ENCODE measurements around the gene ZBTB16. TPM values are rescaled to one million over a fixed set of nuclear protein-coding genes. Genes with fewer than 3 reads are reported as not detected.

ZBTB16 gene
- total RNA-seq, 2 experiments from 2014 or later: 0.96 to 1.4 TPM

DNA sequence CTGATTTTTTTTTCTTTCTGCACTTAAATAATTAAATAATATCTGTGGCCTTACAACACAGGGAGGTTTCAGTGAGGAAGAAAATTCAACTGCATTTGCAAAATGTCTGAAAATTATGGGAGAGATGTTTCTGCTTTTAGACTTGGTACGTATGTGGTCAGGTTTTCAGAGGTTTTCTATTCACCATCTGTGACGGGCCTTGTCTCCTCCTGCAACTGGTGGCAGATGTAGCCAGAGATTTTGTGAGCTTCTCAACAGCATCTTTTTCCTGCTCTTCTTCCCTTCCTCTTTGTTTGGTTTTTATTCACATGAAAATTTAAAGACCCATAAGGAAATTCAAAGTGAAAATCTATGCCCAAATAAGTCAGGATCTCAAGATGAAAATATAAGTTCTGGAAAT, 38.3 kb downstream of the ZBTB16 start:
- ChIA-PET POLR2A (no interaction called here), CTCF (no interaction called here)

- ChIA-PET CTCF (no interaction called here), POLR2A (no interaction called here)
These were observed 39.4 kb downstream of the ZBTB16 start for GRCh38 chr11:114098927-114099326.

DNA sequence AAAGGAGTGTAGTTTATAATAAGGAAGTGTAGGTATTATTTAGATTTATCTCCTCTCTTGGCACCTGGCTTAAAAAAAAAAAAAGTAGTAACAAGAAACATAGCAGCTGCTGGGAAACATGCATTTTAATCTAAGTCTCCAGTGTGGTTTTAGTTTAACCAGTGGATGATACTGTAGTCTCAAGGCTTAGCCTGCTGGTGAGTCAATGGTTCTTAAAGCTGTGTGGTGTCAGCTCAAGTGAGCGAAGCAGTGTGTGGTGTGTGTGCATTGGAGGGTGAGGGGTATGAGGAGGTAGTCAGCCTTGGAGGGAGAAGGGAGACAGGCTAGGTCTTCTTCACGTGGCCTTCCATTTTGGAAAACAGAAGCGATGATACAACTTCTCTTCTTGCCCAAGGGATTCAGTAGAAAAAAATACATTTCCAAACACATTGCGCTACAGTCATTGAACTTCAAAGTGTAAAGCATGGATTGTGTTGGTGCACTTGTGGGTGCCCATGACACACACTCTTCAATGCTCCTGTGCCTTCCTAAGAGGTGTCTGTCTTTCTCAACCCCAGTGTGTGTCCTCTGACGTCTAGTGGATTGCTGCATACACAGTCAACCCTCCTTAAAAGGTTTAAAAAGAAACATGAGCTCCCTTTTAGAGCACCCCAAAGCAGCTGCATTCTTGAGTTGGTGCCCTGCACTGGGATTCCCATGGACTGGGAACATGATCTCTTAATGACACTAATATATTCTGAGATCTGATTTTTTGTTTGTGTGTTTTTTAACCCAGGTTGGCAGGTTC, 40.1 kb downstream of the ZBTB16 start:
- CTCF ChIA-PET: no interaction called here
- POLR2A ChIA-PET: no interaction called here

DNA sequence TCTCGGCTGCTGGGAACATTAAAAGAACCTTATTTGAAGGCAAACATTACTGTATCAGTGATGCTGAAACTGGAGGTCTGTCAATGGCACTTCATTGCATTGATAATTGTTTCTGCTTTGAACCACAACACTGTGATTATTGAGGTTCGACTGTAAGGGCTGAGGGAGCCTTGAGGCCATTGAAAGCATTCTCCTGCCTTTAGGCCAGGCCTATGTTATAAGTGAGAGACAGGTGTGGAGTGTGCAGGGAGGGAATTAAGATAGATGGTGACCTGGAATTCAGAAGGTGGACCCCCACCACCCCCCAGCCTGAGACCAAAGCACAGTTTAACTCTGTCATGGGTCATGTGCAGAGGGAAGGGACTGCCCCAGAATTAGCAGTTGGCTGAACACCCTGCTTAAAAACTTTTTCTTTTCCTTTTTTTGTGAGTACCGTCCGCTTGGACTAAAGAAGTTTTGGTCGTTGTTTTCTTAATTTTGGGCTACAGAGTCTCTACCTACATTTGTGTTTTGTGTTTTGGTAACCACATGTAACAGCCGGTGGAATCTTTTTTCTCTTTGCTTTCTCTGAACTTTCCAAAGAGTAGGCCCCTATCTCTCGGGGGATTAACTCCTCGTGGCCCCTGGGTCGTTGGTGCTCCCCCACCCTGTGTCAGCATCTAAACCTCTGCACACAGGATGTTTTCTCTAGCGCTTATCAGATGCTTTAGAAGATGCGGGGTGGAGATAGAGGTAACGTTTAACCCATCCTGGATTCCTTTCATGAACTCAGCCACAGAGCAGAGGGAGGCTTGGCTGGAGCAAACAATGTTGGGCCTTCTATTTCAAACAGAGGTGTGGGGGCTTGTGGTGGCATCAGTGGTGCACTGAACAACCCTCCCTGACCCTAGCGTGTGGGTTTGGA, 43.7 kb downstream of the ZBTB16 start:
- POLR2A ChIA-PET: no interaction called here
- CTCF ChIA-PET: no interaction called here

DNA sequence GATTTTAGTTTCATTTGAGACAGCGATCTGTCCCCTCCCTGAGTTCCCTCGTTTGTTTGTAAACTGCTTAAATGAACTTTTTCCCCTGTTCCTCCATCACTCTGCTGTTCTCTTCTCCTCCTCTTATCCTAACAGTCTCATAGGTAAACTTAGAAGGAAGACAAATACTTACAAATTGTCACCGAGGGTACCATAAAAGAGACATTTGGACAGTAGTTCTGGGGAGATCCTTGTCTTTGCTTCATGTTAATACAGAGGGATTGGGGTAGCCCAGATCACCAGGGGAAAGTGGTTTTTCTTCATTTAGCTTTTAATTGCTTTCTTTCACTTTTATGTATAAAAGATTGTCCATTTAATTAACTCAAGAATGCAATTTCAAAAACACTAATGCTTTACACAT, 46.1 kb downstream of the ZBTB16 start:
- ChIA-PET POLR2A (no interaction called here), CTCF (interaction anchor here (0.7 kb wide), 1 partner anchor 138 kb away, joined by 3 read pairs; no protein-coding TSS in a partner anchor)

- CTCF ChIA-PET: interaction anchor here (0.7 kb wide), 1 partner anchor 137 kb away, joined by 3 read pairs; no protein-coding TSS in a partner anchor
- POLR2A ChIA-PET: no interaction called here
These were observed 46.5 kb downstream of the ZBTB16 start for GRCh38 chr11:114106047-114106446.

DNA sequence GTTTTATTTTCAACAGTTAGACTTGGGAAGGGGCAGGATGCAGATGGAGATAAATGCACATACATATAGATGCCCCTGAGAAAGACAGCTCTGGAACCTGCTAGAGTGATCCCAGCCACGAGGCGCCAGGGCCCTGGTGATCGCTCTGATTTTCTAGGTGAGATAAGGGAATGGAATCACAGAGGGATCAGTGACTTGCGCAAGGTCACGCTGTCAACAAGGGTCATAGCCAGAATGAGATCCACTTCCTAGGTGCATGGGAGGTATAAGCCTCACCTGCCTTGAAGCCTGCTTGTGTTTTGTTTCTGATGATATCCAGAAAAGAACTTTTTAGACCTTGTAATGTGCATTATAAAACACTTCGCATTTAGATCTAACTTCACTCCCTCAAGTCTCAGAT, 47.5 kb downstream of the ZBTB16 start:
- ChIA-PET POLR2A (no interaction called here), CTCF (no interaction called here)

GRCh38 chr11:114108501-114109205, 49.1 kb downstream of the ZBTB16 start:
- CTCF ChIA-PET: no interaction called here
- POLR2A ChIA-PET: no interaction called here

GRCh38 chr11:114109206-114110090, 49.9 kb downstream of the ZBTB16 start:
- ChIA-PET CTCF (no interaction called here), POLR2A (no interaction called here)

DNA sequence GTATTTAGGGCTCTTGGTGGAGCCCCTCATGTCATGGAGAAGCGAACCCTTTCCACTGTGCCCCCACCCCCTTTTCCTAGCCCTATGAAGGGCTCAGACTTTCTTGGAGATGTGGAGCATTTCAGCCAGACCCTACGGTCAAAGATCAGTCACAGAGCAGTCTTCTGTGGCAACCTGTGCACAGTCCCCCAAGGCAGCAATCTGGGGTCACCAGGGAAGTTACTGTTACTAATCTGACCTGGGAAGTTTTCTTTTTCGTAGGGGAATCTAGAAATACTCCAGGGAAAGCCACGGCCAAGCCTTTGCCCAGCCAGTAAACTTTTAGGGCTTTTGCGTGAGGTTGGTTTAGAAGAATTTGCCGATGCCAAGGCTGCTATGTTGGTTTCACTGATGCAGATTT, 50.6 kb downstream of the ZBTB16 start:
- ChIA-PET CTCF (no interaction called here), POLR2A (no interaction called here)

DNA sequence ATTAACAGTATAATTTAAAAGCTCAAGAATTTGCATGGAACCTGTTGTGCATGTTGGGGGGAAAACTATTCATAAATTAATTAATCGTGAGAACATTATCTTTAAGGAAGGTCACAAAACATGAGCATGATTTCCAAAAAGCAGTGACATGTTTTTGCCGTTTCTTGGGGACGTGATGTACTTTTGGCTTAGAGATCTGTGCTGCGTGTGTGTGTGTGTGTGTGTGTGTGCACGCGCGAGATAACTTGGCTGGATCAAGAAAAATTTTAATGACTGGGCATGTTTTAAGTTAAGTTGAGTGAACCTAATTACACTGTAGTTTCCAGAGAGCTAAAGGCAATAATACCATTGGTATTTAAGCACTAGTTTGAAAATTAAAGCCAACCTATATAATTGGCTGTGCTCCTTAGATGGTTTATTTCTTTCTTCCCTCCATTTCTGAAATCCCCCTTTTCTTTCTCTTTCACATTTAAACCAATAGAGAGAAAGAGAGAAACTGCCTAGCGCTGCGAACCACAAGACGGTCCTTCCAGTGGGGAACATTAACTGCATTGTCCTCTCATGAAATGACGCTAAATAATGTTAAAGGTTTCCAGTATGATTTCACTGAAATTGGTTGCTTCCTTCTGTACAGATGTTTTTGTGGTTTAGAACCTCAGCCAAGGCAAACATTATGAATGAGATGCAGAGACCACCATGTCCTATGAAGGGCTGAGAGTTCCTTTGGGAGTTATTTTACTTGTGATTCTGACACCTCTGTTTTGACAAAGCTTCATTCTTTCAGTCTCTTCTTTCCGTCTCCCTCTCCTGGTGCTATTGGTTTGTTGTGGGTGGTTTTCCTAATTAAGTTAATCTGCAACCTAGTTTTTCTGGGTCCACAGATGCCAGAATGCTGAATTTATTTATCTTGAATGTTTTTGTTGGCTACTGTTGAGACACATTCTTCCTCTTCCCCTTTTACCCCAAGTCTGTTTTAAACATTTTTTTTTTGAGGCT, 51.7 kb downstream of the ZBTB16 start:
- POLR2A ChIA-PET: no interaction called here
- CTCF ChIA-PET: no interaction called here

DNA sequence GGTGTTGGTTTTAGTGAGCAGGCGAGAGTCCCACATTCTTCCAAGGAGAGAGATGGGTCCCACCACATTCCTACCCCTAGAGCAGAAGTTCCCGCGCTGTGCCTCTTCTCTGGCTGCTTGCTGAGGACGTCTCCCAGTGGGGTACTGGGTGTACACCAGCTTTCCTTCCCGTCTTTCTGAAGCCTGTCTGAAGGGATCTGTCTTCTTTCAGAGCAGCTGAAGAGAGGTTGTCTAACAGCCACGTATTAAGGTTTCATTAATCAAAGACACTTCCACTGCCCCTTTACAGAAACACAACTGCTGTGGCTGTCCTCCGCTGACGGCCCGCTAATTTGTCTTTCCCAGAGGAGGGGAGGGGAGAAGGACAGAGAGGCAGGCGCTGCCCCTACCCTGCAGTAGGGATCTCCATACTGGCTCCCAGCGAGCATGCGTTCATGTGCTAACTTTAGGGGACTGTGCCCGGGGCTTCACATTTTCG, 56.0 kb downstream of the ZBTB16 start:
- ChIA-PET CTCF (interaction anchor here (1.2 kb wide), 1 partner anchor 145 kb away, joined by 5 read pairs; no protein-coding TSS in a partner anchor), POLR2A (no interaction called here)

DNA sequence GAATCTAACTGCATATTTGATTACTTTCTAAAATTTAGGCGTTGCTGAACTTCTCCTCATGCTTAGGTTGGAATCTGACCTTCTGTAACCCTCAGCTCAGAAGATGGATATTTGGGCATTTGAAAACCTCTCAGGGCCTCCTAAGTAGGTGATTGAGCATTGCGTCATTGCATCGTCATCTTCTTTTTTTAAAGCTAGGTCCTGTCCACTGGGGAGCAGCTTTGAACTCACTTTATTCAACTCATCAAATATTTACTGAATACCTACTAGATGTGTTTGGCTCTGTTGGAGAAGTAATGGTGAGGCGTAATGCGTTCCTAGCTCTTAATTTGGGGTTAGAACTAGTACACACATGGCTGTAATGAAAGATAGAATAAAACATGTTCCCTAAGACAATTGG, 56.8 kb downstream of the ZBTB16 start:
- POLR2A ChIA-PET: no interaction called here
- CTCF ChIA-PET: interaction anchor here (1.2 kb wide), 1 partner anchor 145 kb away, joined by 5 read pairs; no protein-coding TSS in a partner anchor

DNA sequence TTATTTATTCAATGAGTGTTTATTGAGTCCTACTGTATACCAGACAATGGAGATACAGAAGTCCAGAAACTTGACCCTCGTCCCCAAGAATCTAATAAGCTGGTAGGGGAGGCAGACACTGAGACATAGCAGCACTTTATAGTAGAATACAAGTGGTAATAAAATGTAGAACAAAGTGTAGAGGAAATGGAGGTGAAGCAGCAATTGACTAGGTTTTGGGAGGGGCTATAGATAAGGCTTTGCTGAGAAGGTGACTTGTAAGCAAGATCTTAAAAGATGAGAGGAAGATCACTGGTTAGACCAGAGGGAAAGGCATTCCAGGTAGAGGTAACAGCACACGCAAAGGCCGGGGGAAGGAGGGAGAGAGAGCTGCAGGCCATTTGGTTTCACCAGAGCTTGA, 57.3 kb downstream of the ZBTB16 start:
- ChIA-PET CTCF (interaction anchor here (1.2 kb wide), 1 partner anchor 144 kb away, joined by 5 read pairs; no protein-coding TSS in a partner anchor), POLR2A (no interaction called here)

DNA sequence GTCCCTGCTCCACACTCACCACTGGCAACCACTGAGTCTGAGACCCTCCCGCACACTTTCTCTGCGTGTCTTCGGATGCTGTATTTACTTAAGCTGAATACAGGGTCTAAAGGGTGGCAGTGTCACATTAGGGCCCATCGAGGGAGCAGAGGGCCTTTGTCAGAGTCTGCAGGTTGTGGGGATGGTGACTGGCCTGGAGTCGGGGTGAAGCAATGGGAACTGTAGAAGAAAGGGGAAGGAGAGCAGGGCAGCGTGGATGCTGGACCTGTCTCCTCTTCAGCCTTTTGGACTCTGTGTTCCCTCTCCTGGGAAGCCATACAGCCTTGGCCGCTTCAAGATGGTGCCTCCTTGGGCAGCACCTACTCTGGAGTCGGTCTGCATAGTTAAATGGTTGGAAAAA, 61.1 kb downstream of the ZBTB16 start:
- CTCF ChIA-PET: no interaction called here
- POLR2A ChIA-PET: no interaction called here

- POLR2A ChIA-PET: no interaction called here
- CTCF ChIA-PET: no interaction called here
These were observed 61.6 kb downstream of the ZBTB16 start for GRCh38 chr11:114121138-114121537.

- POLR2A ChIA-PET: no interaction called here
These were observed 62.4 kb downstream of the ZBTB16 start for GRCh38 chr11:114121804-114122504.

DNA sequence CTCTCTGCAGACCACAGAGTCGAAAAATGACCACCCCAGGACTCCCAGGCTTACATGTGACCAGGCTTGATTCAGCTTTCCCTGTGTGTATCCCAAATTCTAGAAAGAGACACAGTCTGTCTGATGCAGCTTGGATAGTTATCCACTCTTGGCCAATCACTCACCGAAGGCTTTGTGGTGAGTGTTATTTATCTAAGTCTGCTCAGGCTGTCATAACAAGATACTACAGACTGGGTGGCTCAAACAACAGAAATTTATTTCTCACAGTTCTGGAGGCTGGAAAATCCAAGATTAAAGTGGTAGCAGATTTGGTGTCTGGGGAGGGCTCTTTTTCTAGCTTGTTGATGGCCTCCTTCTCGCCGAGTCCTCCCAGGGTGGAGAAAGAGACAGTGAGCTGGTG, 63.2 kb downstream of the ZBTB16 start:
- ChIA-PET POLR2A (no interaction called here), CTCF (no interaction called here)

More at GRCh38 chr11:114121804-114122504, 62.4 kb downstream of the ZBTB16 start:
- CTCF ChIA-PET: no interaction called here
